WTC11 (cell line): ENCODE results near the gene ZNF500. TPM values are rescaled to one million over a fixed set of nuclear protein-coding genes. Genes with fewer than 3 reads are reported as not detected.

Experiments used
- ATAC-seq: fragments of 200-7000 bp; cut with Tn5 transposase; 2 replicates; pipeline ENCODE4 v1.10.0; 2021; ENCODE audit warnings: mild to moderate bottlenecking, moderate library complexity
- CTCF ChIA-PET: fragments of 300-600 bp; sonication (Branson Sonifier 250); formaldehyde crosslinking; loops from one replicate; lab custom pipeline; 2021; ENCODE audit warnings: antibody characterized with exemption; lab: Charles Lee
- POLR2A ChIA-PET: fragments of 350-600 bp; sonication (Branson Sonifier 250); formaldehyde crosslinking; loops from one replicate; lab custom pipeline; 2021; ENCODE audit warnings: antibody characterized with exemption; lab: Charles Lee
- DNase-seq: peaks from one replicate; pipeline ENCODE4 v3.0.0; 2021; ENCODE audit warnings: low spot score
- H3K27ac Mint-ChIP-seq: 2 replicates; pipeline ENCODE4 v1.8.0; 2021; ENCODE audit warnings: mixed read lengths
- H3K27me3 Mint-ChIP-seq: 2 replicates; pipeline ENCODE4 v1.8.0; 2021; ENCODE audit warnings: low read depth, mild to moderate bottlenecking, moderate library complexity, mixed read lengths
- H3K36me3 Mint-ChIP-seq: 2 replicates; pipeline ENCODE4 v1.8.0; 2021; ENCODE audit warnings: mixed read lengths
- H3K4me1 Mint-ChIP-seq: 2 replicates; pipeline ENCODE4 v1.8.0; 2022; ENCODE audit warnings: mixed read lengths
- H3K4me3 Mint-ChIP-seq: 2 replicates; pipeline ENCODE4 v1.8.0; 2021; ENCODE audit warnings: mild to moderate bottlenecking, moderate library complexity, mixed read lengths
- H3K9me3 Mint-ChIP-seq: 2 replicates; pipeline ENCODE4 v1.8.0; 2021; ENCODE audit warnings: mixed read lengths
- ARID4B ChIP-seq: sonication (generic); formaldehyde crosslinking; IDR thresholded peaks from 2 replicates; pipeline ENCODE4 v1.8.0; 2023; ENCODE audit warnings: missing genetic modification reagents, mild to moderate bottlenecking, borderline replicate concordance
- CTCF ChIP-seq: fragments of 200-600 bp; IDR thresholded peaks from 2 replicates; pipeline ENCODE4 v1.8.0; 2022; ENCODE audit warnings: antibody characterized with exemption
- ESRRA ChIP-seq: sonication (generic); formaldehyde crosslinking; IDR thresholded peaks from 2 replicates; pipeline ENCODE4 v1.8.1; 2022; ENCODE audit warnings: mild to moderate bottlenecking, missing genetic modification reagents, borderline replicate concordance
- IRF1 ChIP-seq: sonication (generic); formaldehyde crosslinking; IDR thresholded peaks from 2 replicates; pipeline ENCODE4 v1.8.0; 2023; ENCODE audit warnings: missing genetic modification reagents
- IRF2 ChIP-seq: sonication (generic); formaldehyde crosslinking; IDR thresholded peaks from 2 replicates; pipeline ENCODE4 v1.8.0; 2022; ENCODE audit warnings: low read depth, missing genetic modification reagents, borderline replicate concordance
- NR2C2 ChIP-seq: sonication (generic); formaldehyde crosslinking; IDR thresholded peaks from 2 replicates; pipeline ENCODE4 v1.8.0; 2022; ENCODE audit warnings: mild to moderate bottlenecking, missing genetic modification reagents
- ZNF281 ChIP-seq: sonication (generic); formaldehyde crosslinking; IDR thresholded peaks from 2 replicates; pipeline ENCODE4 v1.8.0; 2023; ENCODE audit warnings: mild to moderate bottlenecking, missing genetic modification reagents
- ZNF512 ChIP-seq: sonication (generic); formaldehyde crosslinking; IDR thresholded peaks from 2 replicates; pipeline ENCODE4 v1.8.1; 2022; ENCODE audit warnings: missing genetic modification reagents, borderline replicate concordance
- ZNF532 ChIP-seq: fragments of 250-450 bp; sonication (Bioruptor Pico); IDR thresholded peaks from 2 replicates; pipeline ENCODE4 v1.9.0; 2021; ENCODE audit warnings: mild to moderate bottlenecking, borderline replicate concordance
- total RNA-seq: library from RNA; stranded (reverse); gene quantifications from 3 replicates; pipeline ENCODE4 v1.2.3, GENCODE V29; 2021

ZNF500 gene
- total RNA-seq, 1 experiment from 2014 or later: 19.9 TPM

GRCh38 chr16:4792951-4793513 lies 26.1 kb upstream of the ZNF500 start:
- ATAC-seq (no peak), DNase-seq (no peak)
- POLR2A ChIA-PET: interaction anchor here (0.7 to 1.2 kb wide), 2 partner anchors 9 to 543 kb away, joined by 3 to 5 read pairs; no protein-coding TSS in a partner anchor
- Mint-ChIP-seq H3K4me3 (no peak overlapping the region), H3K27me3 (no peaks in the 10 kb centered on the region; the same call in 1 of the 2 replicates), H3K36me3 (peaks cover 4% of the 10 kb centered on the region; the same call in 1 of the 2 replicates), H3K27ac (no peak overlapping the region), H3K9me3 (no peaks in the 10 kb centered on the region), H3K4me1 (peaks cover 7% of the 10 kb centered on the region)
- CTCF ChIA-PET: no interaction called here
- TF ChIP-seq ZNF281 (CRISPR knock-in tag) (no peak), ARID4B (CRISPR knock-in tag) (no peak), ZNF512 (no peak), ESRRA (no peak), CTCF (no peak)

GRCh38 chr16:4790871-4791270 lies 23.9 kb upstream of the ZNF500 start:
- Mint-ChIP-seq H3K4me3 (no peak overlapping the region), H3K27me3 (no peaks in the 10 kb centered on the region; the same call in 1 of the 2 replicates), H3K27ac (no peak overlapping the region), H3K36me3 (no peaks in the 10 kb centered on the region), H3K4me1 (peaks cover 10% of the 10 kb centered on the region), H3K9me3 (no peaks in the 10 kb centered on the region)
- POLR2A ChIA-PET: no interaction called here
- CTCF ChIA-PET: no interaction called here
- DNase-seq (no peak), ATAC-seq (no peak)
- TF ChIP-seq ZNF532: no peak
- TF ChIP-seq NR2C2 (CRISPR knock-in tag): no peak
- TF ChIP-seq IRF1 (CRISPR knock-in tag): no peak
- TF ChIP-seq IRF2 (CRISPR knock-in tag): no peak
